K562 (cell line): ENCODE measurements around the gene TBX10. TPM values are rescaled to one million over a fixed set of nuclear protein-coding genes. Genes with fewer than 3 reads are reported as not detected.

Experiments
- CCNT2 ChIP-seq: IDR thresholded peaks from 2 replicates; pipeline ENCODE4 v1.6.1; 2011; ENCODE audit warnings: borderline replicate concordance, low read depth, mild to moderate bottlenecking, moderate library complexity, mixed read lengths, low read length; ENCODE audit not compliant: insufficient read length; ENCODE audit errors: extremely low read depth
- CREM ChIP-seq: IDR thresholded peaks from 2 replicates; pipeline ENCODE4 v1.6.1; 2014; ENCODE audit warnings: antibody characterized with exemption, low read depth
- FIP1L1 ChIP-seq: fragments of 200-400 bp; formaldehyde crosslinking; IDR thresholded peaks from 2 replicates; pipeline ENCODE4 v1.6.1; 2018; ENCODE audit warnings: mild to moderate bottlenecking, low read depth, low read length; ENCODE audit not compliant: poor library complexity, severe bottlenecking
- GATAD2A ChIP-seq: fragments of 450-650 bp; IDR thresholded peaks from 2 replicates; pipeline ENCODE4 v1.6.1; 2017
- HNRNPH1 ChIP-seq: fragments of 200-400 bp; formaldehyde crosslinking; optimal IDR thresholded peaks from 2 replicates; pipeline ENCODE3; 2017; ENCODE audit warnings: low read depth, mild to moderate bottlenecking, low read length, moderate library complexity
- JUND ChIP-seq, 2 experiments: IDR thresholded peaks; 2 replicates in 1 of 2; 3 replicates in 1 of 2; pipeline ENCODE4 v1.6.1; 2011; ENCODE audit warnings: borderline replicate concordance in 2 of 2, low read depth in 2 of 2, low read length in 2 of 2, improper control_type of control experiment in 1 of 2, missing biosample characterization in 1 of 2, missing genetic modification characterization in 1 of 2, missing genetic modification reagents in 1 of 2
- POLR2H ChIP-seq: IDR thresholded peaks from 2 replicates; pipeline ENCODE4 v1.6.1; 2016; ENCODE audit warnings: missing genetic modification characterization, low read depth, mild to moderate bottlenecking, control low read depth, missing compliant biosample characterization, moderate library complexity
- RB1 ChIP-seq: fragments of 450-650 bp; IDR thresholded peaks from 2 replicates; pipeline ENCODE4 v1.6.1; 2017; ENCODE audit warnings: low read depth, mild to moderate bottlenecking
- RCOR1 ChIP-seq, 2 experiments: IDR thresholded peaks; 2 replicates each; pipeline ENCODE4 v1.6.1; 2012; ENCODE audit warnings: low read depth in 2 of 2, low read length in 2 of 2, borderline replicate concordance in 1 of 2, improper control_type of control experiment in 1 of 2
- RFX5 ChIP-seq: IDR thresholded peaks from 2 replicates; pipeline ENCODE4 v1.6.1; 2011; ENCODE audit warnings: low read depth, mild to moderate bottlenecking, improper control_type of control experiment, low read length
- TSC22D4 ChIP-seq: fragments of 450-650 bp; IDR thresholded peaks from 2 replicates; pipeline ENCODE4 v1.6.1; 2016; ENCODE audit warnings: missing genetic modification characterization, missing biosample characterization, control low read depth
- ZNF140 ChIP-seq: fragments of 250-450 bp; sonication (Bioruptor Pico); IDR thresholded peaks from 2 replicates; pipeline ENCODE4 v1.8.0; 2021; ENCODE audit warnings: moderate library complexity, mild to moderate bottlenecking, inconsistent platforms
- ZNF217 ChIP-seq: sonication (generic); formaldehyde crosslinking; IDR thresholded peaks from 2 replicates; pipeline ENCODE4 v1.8.0; 2022; ENCODE audit warnings: mild to moderate bottlenecking, missing genetic modification reagents
- ZNF282 ChIP-seq: sonication (generic); formaldehyde crosslinking; IDR thresholded peaks from 2 replicates; pipeline ENCODE4 v1.8.1; 2023; ENCODE audit warnings: missing genetic modification reagents
- polyA plus RNA-seq, 8 experiments: library from polyadenylated mRNA; depleted of rRNA in 4 of 8; stranded (reverse) in 5 of 8; unstranded in 3 of 8; fragments of >200 nt; fragmentation: Nextera tagmentation in 2 of 8; fragmentation: Illumina TruSeq in 1 of 8; extraction: Ambion mirVana in 2 of 8; extraction: Trizol in 1 of 8; gene quantifications; 2 replicates each; pipeline versions ENCODE4 v1.2.1 to v1.2.3, GENCODE V29; 2011 to 2014; ENCODE audit warnings: inconsistent platforms in 1 of 8, missing spikeins in 1 of 8
- total RNA-seq, 7 experiments: library from RNA; depleted of rRNA in 6 of 7; stranded (reverse); fragments of >200 nt in 6 of 7; fragmentation: Illumina TruSeq in 2 of 7; extraction: Trizol in 2 of 7; gene quantifications; 2 replicates each; pipeline versions ENCODE4 v1.2.1 to v1.2.3, GENCODE V29; 2011 to 2021; ENCODE audit warnings: low replicate concordance in 1 of 7
- TF ChIP-seq, protein P1 (sequence below): sonication (generic); formaldehyde crosslinking; IDR thresholded peaks from 2 replicates; pipeline ENCODE4 v1.8.0; 2023; ENCODE audit warnings: mild to moderate bottlenecking, missing genetic modification reagents
- TF ChIP-seq, protein P2 (sequence below): sonication (generic); formaldehyde crosslinking; IDR thresholded peaks from 2 replicates; pipeline ENCODE4 v1.8.1; 2023; ENCODE audit warnings: mild to moderate bottlenecking, missing genetic modification reagents
- TF ChIP-seq, protein P3 (sequence below): sonication (generic); formaldehyde crosslinking; IDR thresholded peaks from 2 replicates; pipeline ENCODE4 v1.8.1; 2023; ENCODE audit warnings: mild to moderate bottlenecking, missing genetic modification reagents, moderate library complexity
- TF ChIP-seq, protein P4 (sequence below): IDR thresholded peaks from 3 replicates; pipeline ENCODE4 v1.6.1; 2011; ENCODE audit warnings: borderline replicate concordance, mild to moderate bottlenecking; ENCODE audit not compliant: insufficient read length, insufficient read depth

Gene TBX10
- total and polyA plus RNA-seq, 9 of the 15 experiments (the other 6 are each of a cell fraction or from before 2014, with no cell fraction given), result not detected

DNA sequence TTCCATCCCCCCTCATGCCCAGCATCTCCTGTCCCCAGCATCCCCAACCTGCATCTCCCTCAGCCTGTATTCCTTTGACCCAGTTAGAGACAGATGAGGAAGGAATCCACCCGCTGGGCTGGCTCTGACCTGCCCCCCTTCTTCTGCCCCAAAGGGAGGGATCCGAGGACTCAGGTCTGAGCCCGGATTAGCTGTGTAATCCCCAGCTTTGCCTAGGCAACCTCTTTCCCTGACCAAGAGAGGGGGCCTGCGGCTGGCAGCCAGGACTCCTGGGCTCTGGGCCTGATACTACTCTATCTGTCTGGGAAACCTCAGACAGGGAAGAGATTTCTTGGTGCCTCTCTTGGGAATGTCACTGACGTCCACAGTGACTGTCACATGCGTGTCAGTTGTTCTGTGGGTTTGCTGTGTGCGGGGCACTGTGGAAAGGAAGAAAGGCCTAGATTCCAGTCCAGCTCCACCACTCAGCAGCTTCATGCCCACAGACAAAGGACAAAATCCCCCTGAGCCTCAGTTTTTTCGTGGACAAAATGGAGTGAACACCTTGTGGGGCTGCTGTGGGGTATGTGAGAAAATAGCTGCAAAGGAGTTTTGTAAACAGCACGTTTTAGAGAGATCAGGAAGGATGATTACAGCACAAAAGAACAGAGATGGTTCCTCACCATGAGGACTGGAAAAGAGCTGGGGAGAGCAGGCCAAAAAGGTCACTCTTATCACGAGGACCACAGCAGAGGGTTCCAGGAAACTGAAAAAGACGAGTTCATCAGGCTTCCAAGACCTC, 34.1 kb downstream of the TBX10 start (continued):
- TF ChIP-seq, protein P1, sequence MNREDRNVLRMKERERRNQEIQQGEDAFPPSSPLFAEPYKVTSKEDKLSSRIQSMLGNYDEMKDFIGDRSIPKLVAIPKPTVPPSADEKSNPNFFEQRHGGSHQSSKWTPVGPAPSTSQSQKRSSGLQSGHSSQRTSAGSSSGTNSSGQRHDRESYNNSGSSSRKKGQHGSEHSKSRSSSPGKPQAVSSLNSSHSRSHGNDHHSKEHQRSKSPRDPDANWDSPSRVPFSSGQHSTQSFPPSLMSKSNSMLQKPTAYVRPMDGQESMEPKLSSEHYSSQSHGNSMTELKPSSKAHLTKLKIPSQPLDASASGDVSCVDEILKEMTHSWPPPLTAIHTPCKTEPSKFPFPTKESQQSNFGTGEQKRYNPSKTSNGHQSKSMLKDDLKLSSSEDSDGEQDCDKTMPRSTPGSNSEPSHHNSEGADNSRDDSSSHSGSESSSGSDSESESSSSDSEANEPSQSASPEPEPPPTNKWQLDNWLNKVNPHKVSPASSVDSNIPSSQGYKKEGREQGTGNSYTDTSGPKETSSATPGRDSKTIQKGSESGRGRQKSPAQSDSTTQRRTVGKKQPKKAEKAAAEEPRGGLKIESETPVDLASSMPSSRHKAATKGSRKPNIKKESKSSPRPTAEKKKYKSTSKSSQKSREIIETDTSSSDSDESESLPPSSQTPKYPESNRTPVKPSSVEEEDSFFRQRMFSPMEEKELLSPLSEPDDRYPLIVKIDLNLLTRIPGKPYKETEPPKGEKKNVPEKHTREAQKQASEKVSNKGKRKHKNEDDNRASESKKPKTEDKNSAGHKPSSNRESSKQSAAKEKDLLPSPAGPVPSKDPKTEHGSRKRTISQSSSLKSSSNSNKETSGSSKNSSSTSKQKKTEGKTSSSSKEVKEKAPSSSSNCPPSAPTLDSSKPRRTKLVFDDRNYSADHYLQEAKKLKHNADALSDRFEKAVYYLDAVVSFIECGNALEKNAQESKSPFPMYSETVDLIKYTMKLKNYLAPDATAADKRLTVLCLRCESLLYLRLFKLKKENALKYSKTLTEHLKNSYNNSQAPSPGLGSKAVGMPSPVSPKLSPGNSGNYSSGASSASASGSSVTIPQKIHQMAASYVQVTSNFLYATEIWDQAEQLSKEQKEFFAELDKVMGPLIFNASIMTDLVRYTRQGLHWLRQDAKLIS (CRISPR knock-in tag), result no peak
- TF ChIP-seq, protein P2, sequence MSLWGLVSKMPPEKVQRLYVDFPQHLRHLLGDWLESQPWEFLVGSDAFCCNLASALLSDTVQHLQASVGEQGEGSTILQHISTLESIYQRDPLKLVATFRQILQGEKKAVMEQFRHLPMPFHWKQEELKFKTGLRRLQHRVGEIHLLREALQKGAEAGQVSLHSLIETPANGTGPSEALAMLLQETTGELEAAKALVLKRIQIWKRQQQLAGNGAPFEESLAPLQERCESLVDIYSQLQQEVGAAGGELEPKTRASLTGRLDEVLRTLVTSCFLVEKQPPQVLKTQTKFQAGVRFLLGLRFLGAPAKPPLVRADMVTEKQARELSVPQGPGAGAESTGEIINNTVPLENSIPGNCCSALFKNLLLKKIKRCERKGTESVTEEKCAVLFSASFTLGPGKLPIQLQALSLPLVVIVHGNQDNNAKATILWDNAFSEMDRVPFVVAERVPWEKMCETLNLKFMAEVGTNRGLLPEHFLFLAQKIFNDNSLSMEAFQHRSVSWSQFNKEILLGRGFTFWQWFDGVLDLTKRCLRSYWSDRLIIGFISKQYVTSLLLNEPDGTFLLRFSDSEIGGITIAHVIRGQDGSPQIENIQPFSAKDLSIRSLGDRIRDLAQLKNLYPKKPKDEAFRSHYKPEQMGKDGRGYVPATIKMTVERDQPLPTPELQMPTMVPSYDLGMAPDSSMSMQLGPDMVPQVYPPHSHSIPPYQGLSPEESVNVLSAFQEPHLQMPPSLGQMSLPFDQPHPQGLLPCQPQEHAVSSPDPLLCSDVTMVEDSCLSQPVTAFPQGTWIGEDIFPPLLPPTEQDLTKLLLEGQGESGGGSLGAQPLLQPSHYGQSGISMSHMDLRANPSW (CRISPR knock-in tag), result no peak
- no peak for TF ChIP-seq FIP1L1
- TF ChIP-seq POLR2H, result no peak
- no peak for TF ChIP-seq ZNF282 (CRISPR knock-in tag)
- TF ChIP-seq TSC22D4, result no peak
- peak in 1 of 2 experiments; percentile 70; a peak in 1 of 4 replicates for TF ChIP-seq RCOR1 (IDR thresholded peaks at IDR 0.05; ENCODE audit: borderline replicate concordance in 1 of 2, low read depth in 2 of 2, low read length in 2 of 2)
- no peak for TF ChIP-seq JUND (IDR thresholded peaks at IDR 0.05; ENCODE audit: borderline replicate concordance, low read depth, low read length)
- TF ChIP-seq JUND (tag; IDR thresholded peaks at IDR 0.05; ENCODE audit: borderline replicate concordance, low read depth, low read length), result no peak; the same call in 2 of the 3 replicates
- no peak for TF ChIP-seq RFX5
- TF ChIP-seq HNRNPH1, result no peak
- TF ChIP-seq, protein P3, sequence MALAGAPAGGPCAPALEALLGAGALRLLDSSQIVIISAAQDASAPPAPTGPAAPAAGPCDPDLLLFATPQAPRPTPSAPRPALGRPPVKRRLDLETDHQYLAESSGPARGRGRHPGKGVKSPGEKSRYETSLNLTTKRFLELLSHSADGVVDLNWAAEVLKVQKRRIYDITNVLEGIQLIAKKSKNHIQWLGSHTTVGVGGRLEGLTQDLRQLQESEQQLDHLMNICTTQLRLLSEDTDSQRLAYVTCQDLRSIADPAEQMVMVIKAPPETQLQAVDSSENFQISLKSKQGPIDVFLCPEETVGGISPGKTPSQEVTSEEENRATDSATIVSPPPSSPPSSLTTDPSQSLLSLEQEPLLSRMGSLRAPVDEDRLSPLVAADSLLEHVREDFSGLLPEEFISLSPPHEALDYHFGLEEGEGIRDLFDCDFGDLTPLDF (CRISPR knock-in tag), result no peak; the same call in 1 of the 2 replicates
- no peak for TF ChIP-seq ZNF140
- TF ChIP-seq ZNF217 (CRISPR knock-in tag), result no peak
- TF ChIP-seq GATAD2A, result no peak
- TF ChIP-seq, protein P4, sequence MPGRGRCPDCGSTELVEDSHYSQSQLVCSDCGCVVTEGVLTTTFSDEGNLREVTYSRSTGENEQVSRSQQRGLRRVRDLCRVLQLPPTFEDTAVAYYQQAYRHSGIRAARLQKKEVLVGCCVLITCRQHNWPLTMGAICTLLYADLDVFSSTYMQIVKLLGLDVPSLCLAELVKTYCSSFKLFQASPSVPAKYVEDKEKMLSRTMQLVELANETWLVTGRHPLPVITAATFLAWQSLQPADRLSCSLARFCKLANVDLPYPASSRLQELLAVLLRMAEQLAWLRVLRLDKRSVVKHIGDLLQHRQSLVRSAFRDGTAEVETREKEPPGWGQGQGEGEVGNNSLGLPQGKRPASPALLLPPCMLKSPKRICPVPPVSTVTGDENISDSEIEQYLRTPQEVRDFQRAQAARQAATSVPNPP, result no peak
- peak; percentile 30; the same call in 1 of the 2 replicates for TF ChIP-seq CREM
- no peak for TF ChIP-seq RB1
- peak; percentile 16 for TF ChIP-seq CCNT2
